GM23338 (cell line): ENCODE measurements around the gene MAP3K5. TPM values are rescaled to one million over a fixed set of nuclear protein-coding genes. Genes with fewer than 3 reads are reported as not detected.

Experiments used
- ATAC-seq: fragments of 200-7000 bp; cut with Tn5 transposase; 3 replicates; pipeline ENCODE4 v1.9.1; 2020
- DNase-seq: peaks from one replicate; pipeline ENCODE4 v3.0.0-alpha.2; 2015; ENCODE audit warnings: low spot score
- H2AFZ ChIP-seq: fragments of 200-600 bp; sonication (generic); 2 replicates; pipeline ENCODE4 v1.8.0; 2016; ENCODE audit warnings: antibody characterized with exemption, mild to moderate bottlenecking, moderate library complexity
- H3F3A ChIP-seq: fragments of 200-600 bp; sonication (generic); replicated peaks from 2 replicates; pipeline ENCODE4 v1.8.0; 2017; ENCODE audit warnings: antibody characterized with exemption, mixed run types, low read depth
- H3K27ac ChIP-seq: fragments of 200-600 bp; sonication (generic); 2 replicates; pipeline ENCODE4 v1.6.1; 2016; ENCODE audit warnings: low read depth
- H3K27me3 ChIP-seq: fragments of 200-600 bp; sonication (generic); 2 replicates; pipeline ENCODE4 v1.8.0; 2016; ENCODE audit warnings: mild to moderate bottlenecking, mixed run types, moderate library complexity; ENCODE audit not compliant: insufficient read depth
- H3K36me3 ChIP-seq: fragments of 200-600 bp; sonication (generic); 2 replicates; pipeline ENCODE4 v1.8.0; 2016; ENCODE audit warnings: mild to moderate bottlenecking; ENCODE audit not compliant: insufficient read depth
- H3K4me1 ChIP-seq: fragments of 200-600 bp; sonication (generic); 2 replicates; pipeline ENCODE4 v1.8.0; 2016; ENCODE audit warnings: mild to moderate bottlenecking, moderate library complexity; ENCODE audit not compliant: insufficient read depth
- H3K4me2 ChIP-seq: fragments of 200-600 bp; sonication (generic); 2 replicates; pipeline ENCODE4 v1.7.1; 2017; ENCODE audit warnings: mixed run types
- H3K4me3 ChIP-seq: fragments of 200-600 bp; sonication (generic); 2 replicates; pipeline ENCODE4 v1.6.1; 2016; ENCODE audit warnings: mixed run types
- H3K79me2 ChIP-seq: fragments of 200-600 bp; sonication (generic); replicated peaks from 2 replicates; pipeline ENCODE4 v1.8.0; 2017; ENCODE audit warnings: mild to moderate bottlenecking; ENCODE audit not compliant: insufficient read depth
- H3K9me2 ChIP-seq: fragments of 200-600 bp; sonication (generic); 2 replicates; pipeline ENCODE4 v1.8.0; 2017; ENCODE audit not compliant: insufficient read depth
- H4K20me1 ChIP-seq: fragments of 200-600 bp; sonication (generic); replicated peaks from 2 replicates; pipeline ENCODE4 v1.8.0; 2017; ENCODE audit warnings: mild to moderate bottlenecking; ENCODE audit not compliant: insufficient read depth
- H3K27ac Mint-ChIP-seq: 2 replicates; pipeline ENCODE4 v1.8.0; 2020; ENCODE audit warnings: inconsistent platforms, mild to moderate bottlenecking, moderate library complexity, mixed read lengths
- H3K27me3 Mint-ChIP-seq: 3 replicates; pipeline ENCODE4 v1.8.0; 2022; ENCODE audit warnings: low read depth, mild to moderate bottlenecking, moderate library complexity, mixed read lengths, inconsistent platforms; ENCODE audit not compliant: insufficient read depth, poor library complexity
- H3K36me3 Mint-ChIP-seq: 3 replicates; pipeline ENCODE4 v1.8.0; 2021; ENCODE audit warnings: low read depth, mild to moderate bottlenecking, inconsistent platforms, moderate library complexity, mixed read lengths
- H3K4me1 Mint-ChIP-seq: 3 replicates; pipeline ENCODE4 v1.8.0; 2020; ENCODE audit warnings: mild to moderate bottlenecking, inconsistent platforms, mixed read lengths
- H3K4me3 Mint-ChIP-seq: 3 replicates; pipeline ENCODE4 v1.8.0; 2021; ENCODE audit warnings: moderate library complexity, mild to moderate bottlenecking, inconsistent platforms, mixed read lengths
- H3K9me3 Mint-ChIP-seq: 3 replicates; pipeline ENCODE4 v1.8.0; 2020; ENCODE audit warnings: moderate library complexity, mild to moderate bottlenecking, inconsistent platforms, mixed read lengths
- CREB1 ChIP-seq: fragments of 250-450 bp; sonication (Bioruptor Pico); IDR thresholded peaks from 2 replicates; pipeline ENCODE4 v1.5.0; 2020; ENCODE audit warnings: low read depth, mild to moderate bottlenecking, moderate library complexity
- CTCF ChIP-seq, 2 experiments: fragments of 200-600 bp in 1 of 2; sonication (generic) in 1 of 2; conservative IDR thresholded peaks; 2 replicates each; pipeline versions ENCODE4 v1.5.1 to v1.6.1; 2016 to 2017; ENCODE audit warnings: antibody characterized with exemption in 2 of 2, low read depth in 2 of 2, mild to moderate bottlenecking in 2 of 2, moderate library complexity in 1 of 2
- ETS1 ChIP-seq: IDR thresholded peaks from 2 replicates; pipeline ENCODE4 v1.6.1; 2016; ENCODE audit warnings: antibody characterized with exemption
- EZH2 ChIP-seq: fragments of 200-600 bp; sonication (generic); IDR thresholded peaks from one replicate; pipeline ENCODE4 v1.8.0; 2017; ENCODE audit warnings: antibody characterized with exemption, mild to moderate bottlenecking, low read depth; ENCODE audit not compliant: unreplicated experiment
- EZH2phosphoT487 ChIP-seq: fragments of 200-600 bp; sonication (generic); IDR thresholded peaks from one replicate; pipeline ENCODE4 v1.8.1; 2018; ENCODE audit warnings: antibody characterized with exemption; ENCODE audit not compliant: unreplicated experiment
- JUNB ChIP-seq: IDR thresholded peaks from one replicate; pipeline ENCODE4 v1.6.1; 2016; ENCODE audit warnings: antibody characterized with exemption; ENCODE audit not compliant: unreplicated experiment
- NANOG ChIP-seq: IDR thresholded peaks from 2 replicates; pipeline ENCODE4 v1.6.1; 2016; ENCODE audit warnings: antibody characterized with exemption, borderline replicate concordance
- POLR2AphosphoS5 ChIP-seq: IDR thresholded peaks from 2 replicates; pipeline ENCODE4 v1.6.1; 2016; ENCODE audit warnings: antibody characterized with exemption, low read depth
- REST ChIP-seq: IDR thresholded peaks from one replicate; pipeline ENCODE4 v1.6.1; 2018; ENCODE audit warnings: antibody characterized with exemption; ENCODE audit not compliant: unreplicated experiment
- STAT1 ChIP-seq: IDR thresholded peaks from one replicate; pipeline ENCODE4 v1.6.1; 2016; ENCODE audit warnings: antibody characterized with exemption; ENCODE audit not compliant: unreplicated experiment
- ZNF114 ChIP-seq: fragments of 250-450 bp; sonication (Bioruptor Pico); IDR thresholded peaks from 2 replicates; pipeline ENCODE4 v1.5.0; 2020; ENCODE audit warnings: mild to moderate bottlenecking, moderate library complexity
- ZNF331 ChIP-seq: fragments of 250-450 bp; sonication (Bioruptor Pico); IDR thresholded peaks from 2 replicates; pipeline ENCODE4 v1.5.0; 2020; ENCODE audit warnings: low read depth, mild to moderate bottlenecking, moderate library complexity
- ZNF462 ChIP-seq: fragments of 250-450 bp; sonication (Bioruptor Pico); IDR thresholded peaks from 2 replicates; pipeline ENCODE4 v1.5.0; 2020; ENCODE audit warnings: mild to moderate bottlenecking, moderate library complexity
- polyA plus RNA-seq: library from polyadenylated mRNA; unstranded; fragments of >200 nt; fragmentation: Nextera tagmentation; extraction: Ambion mirVana; gene quantifications from 2 replicates; pipeline ENCODE4 v1.2.1, GENCODE V29; 2016
- total RNA-seq: library from RNA; depleted of rRNA; stranded (reverse); fragments of >200 nt; shearing (Covaris generic); gene quantifications from 2 replicates; pipeline ENCODE4 v1.2.3, GENCODE V29; 2014

The MAP3K5 gene
- total and polyA plus RNA-seq, 2 experiments from 2014 or later = 0.76 to 2.8 TPM

GRCh38 chr6:136826216-136826615 is 33.9 kb upstream of the MAP3K5 start:
- Mint-ChIP-seq H3K27ac (no peak overlapping the region), H3K36me3 (peaks cover 65% of the 10 kb centered on the region), H3K4me1 (no peaks in the 10 kb centered on the region; the same call in 2 of the 3 replicates), H3K9me3 (peaks cover 9% of the 10 kb centered on the region), H3K27me3 (peaks cover 4% of the 10 kb centered on the region), H3K4me3 (no peak overlapping the region)
- TF ChIP-seq CTCF (conservative IDR thresholded peaks at IDR 0.05; ENCODE audit: low read depth in 2 of 2) (no peak), STAT1 (no peak), ETS1 (no peak), CREB1 (CRISPR knock-in tag) (no peak), ZNF114 (no peak), EZH2 (no peak), NANOG (no peak), POLR2AphosphoS5 (no peak), ZNF462 (CRISPR knock-in tag) (no peak), EZH2phosphoT487 (no peak), JUNB (no peak), ZNF331 (CRISPR knock-in tag) (no peak), REST (no peak)
- Histone ChIP-seq H3K27me3 (no peaks in the 10 kb centered on the region), H3K4me3 (no peak overlapping the region), H4K20me1 (no peaks in the 10 kb centered on the region), H3K27ac (0 out of 2 replicates have a peak overlapping the region, but pooled peaks have one; percentile 30), H3F3A (peaks cover 5% of the 10 kb centered on the region; the same call in 1 of the 2 replicates), H3K4me1 (peaks cover 7% of the 10 kb centered on the region), H3K9me2 (0 out of 2 replicates have a peak, but pooled peaks cover 3% of the 10 kb centered on the region), H2AFZ (no peak overlapping the region), H3K4me2 (no peak overlapping the region), H3K36me3 (peaks cover 21% of the 10 kb centered on the region), H3K79me2 (peaks cover 8% of the 10 kb centered on the region; the same call in 1 of the 2 replicates)
- ATAC-seq = no peak
- DNase-seq = no peak
